Activated naive CD4-positive, alpha-beta T cell treated with anti-CD3 and anti-CD28 coated beads, Interleukin-2, amount 50 U/mL, for 16 hours (primary cell): ENCODE results near the gene SLC35F3.
"Not testable (repeated sequence)": the region's sequence is repeated elsewhere in the genome, so short reads cannot be mapped to it uniquely, and the experiment has no call there.

Source experiments
- DNase-seq: peaks from one replicate; pipeline ENCODE4 v3.0.0-alpha.2; 2020

The SLC35F3 gene

GRCh38 chr1:234152344-234152743 is 247.9 kb downstream of the SLC35F3 start:
- not testable (repeated sequence) for DNase-seq

GRCh38 chr1:234154320-234155251 is 250.1 kb downstream of the SLC35F3 start:
- DNase-seq: no peak

- DNase-seq: no peak
Observed at GRCh38 chr1:234162661-234163060, 258.2 kb downstream of the SLC35F3 start.

- no peak for DNase-seq
Observed at GRCh38 chr1:234163267-234163919, 258.9 kb downstream of the SLC35F3 start.

- DNase-seq: no peak
Observed at GRCh38 chr1:234164098-234164709, 259.7 kb downstream of the SLC35F3 start.

GRCh38 chr1:234168061-234168724 is 263.7 kb downstream of the SLC35F3 start:
- DNase-seq: no peak

GRCh38 chr1:234169161-234169849 is 264.8 kb downstream of the SLC35F3 start:
- no peak for DNase-seq

GRCh38 chr1:234170067-234170466 is 265.6 kb downstream of the SLC35F3 start:
- DNase-seq: no peak

- DNase-seq: no peak
Observed at GRCh38 chr1:234170622-234171021, 266.1 kb downstream of the SLC35F3 start.

- no peak for DNase-seq
Observed at GRCh38 chr1:234173968-234174367, 269.5 kb downstream of the SLC35F3 start.

- DNase-seq: no peak
Observed at GRCh38 chr1:234175363-234175762, 270.9 kb downstream of the SLC35F3 start.

- DNase-seq: no peak
Observed at GRCh38 chr1:234176000-234176399, 271.5 kb downstream of the SLC35F3 start.

GRCh38 chr1:234176847-234177246 is 272.4 kb downstream of the SLC35F3 start:
- DNase-seq: not testable (repeated sequence)

GRCh38 chr1:234185438-234185837 is 281.0 kb downstream of the SLC35F3 start:
- no peak for DNase-seq

- no peak for DNase-seq
Observed at GRCh38 chr1:234186037-234186688, 281.7 kb downstream of the SLC35F3 start.

GRCh38 chr1:234188454-234188792 is 283.9 kb downstream of the SLC35F3 start:
- DNase-seq: no peak

GRCh38 chr1:234197839-234198238 is 293.4 kb downstream of the SLC35F3 start:
- DNase-seq: no peak

GRCh38 chr1:234199476-234200127 is 295.1 kb downstream of the SLC35F3 start:
- DNase-seq: no peak

GRCh38 chr1:234200566-234200965 is 296.1 kb downstream of the SLC35F3 start:
- no peak for DNase-seq

GRCh38 chr1:234201600-234201999 is 297.1 kb downstream of the SLC35F3 start:
- DNase-seq: no peak

GRCh38 chr1:234205966-234206365 is 301.5 kb downstream of the SLC35F3 start:
- no peak for DNase-seq
